HuH-7 (cell line): ENCODE results near the gene MRNIP.
A peak's percentile ranks its signal among the peaks of the same experiment; 100 is the strongest.

Experiments used
- DNase-seq: peaks from one replicate; pipeline ENCODE4 v3.0.0; 2011; ENCODE audit warnings: low spot score

Gene MRNIP

DNA sequence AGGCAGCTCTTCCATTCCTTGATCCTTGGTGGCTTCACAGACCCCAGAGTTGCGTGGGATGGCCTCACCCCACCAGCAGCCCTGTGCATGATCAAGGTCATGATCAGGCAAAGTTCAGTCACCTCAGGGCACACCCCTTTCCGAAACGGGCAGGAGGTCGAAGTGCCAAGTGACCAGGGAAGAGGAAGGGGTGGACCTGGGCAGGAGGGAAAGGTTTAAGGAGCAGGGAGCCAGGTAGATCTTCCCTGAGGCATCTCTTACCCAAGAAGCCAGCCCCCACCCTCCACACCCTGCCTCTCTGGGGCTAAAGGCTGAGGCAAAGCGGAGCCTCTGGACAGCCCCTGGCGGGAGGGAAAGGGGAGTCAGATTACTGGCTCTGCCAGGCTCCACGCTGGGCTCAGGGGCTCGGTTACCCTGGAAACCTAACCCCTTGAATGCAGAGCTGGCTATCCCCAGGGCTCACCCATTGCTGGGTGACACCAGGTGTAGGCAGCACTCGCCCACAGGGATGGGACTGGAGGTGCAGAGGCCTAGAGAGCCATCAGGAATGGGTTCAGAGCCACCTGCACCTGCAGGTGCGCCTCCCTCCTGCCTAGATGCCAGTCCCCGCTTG lies 55.6 kb downstream of the MRNIP start:
- no peak for DNase-seq

DNA sequence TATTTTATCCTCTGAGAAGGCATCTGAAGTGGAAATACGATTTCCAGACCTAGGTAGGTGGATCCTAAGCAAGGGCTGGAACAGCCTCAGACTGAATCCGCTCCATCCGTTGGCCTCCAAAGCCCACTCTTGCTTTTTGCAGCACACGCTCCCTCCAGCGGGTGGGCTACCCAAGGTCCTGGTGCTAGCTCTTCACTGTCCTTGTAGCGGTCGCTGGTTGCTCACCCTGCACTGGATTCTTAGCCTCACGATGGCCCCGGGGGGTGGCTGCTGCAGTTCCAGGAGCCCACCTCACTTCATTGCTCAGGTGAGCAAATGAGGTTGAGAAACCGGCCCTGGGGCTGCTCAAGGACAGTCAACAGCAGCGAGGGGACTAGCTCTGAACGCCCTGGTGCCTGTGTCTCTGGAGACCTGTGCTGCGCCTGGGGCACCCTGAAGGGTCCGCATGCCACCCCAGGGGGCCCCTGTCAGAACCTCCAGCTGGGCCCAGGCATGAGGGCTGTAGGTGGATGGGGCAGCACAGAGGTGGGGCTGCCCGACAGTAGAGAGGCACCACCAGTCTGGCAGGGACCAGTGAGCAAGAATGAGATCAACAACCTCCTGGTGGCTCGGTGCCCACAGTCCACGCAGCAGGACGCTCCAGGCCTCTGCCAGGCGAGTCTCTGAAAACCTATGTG lies 56.3 kb downstream of the MRNIP start:
- DNase-seq: no peak

DNA sequence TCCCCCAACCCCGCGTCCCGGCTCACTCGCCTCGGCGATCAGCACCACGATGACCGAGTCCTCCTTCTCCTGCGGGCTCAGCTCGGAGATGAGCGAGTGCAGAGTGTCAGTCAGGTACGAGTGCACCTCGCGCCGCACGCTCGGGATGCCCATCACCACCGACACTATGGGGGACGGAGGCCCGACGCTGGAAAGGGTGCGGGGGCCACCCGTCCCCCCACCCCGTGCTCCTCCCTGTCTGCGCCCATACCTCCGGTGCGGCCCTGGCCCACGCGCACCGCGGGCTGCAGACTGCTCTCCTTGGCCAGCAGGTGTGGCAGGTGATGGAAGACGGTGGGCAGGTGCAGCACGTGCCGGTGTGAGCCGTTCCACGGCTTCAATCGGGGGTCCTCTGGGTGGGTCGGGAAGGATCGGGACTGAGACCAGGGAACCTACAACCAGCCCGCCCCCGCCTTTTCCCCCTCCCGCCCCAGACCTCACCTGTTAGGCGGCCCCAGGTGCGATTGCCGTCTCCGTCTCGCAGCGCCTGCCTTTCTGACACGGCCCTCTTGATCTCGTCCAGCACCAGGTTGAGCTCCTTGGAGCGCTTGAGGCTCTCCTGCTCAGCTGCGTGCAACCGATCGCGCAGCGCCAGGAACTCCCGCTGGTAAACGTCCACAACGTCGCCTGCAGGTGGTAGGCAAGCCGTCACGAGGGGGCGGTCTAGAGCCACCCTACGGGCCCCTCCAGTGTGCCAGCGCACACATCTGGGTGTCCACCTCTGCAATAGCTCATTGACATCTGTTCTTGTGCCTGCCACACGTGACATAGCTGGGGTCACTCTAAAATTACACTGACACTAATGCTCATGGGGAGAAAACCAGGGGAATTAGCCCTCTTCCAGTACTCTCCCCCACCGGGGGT lies 57.1 kb downstream of the MRNIP start:
- peak; percentile 94 for DNase-seq

DNA sequence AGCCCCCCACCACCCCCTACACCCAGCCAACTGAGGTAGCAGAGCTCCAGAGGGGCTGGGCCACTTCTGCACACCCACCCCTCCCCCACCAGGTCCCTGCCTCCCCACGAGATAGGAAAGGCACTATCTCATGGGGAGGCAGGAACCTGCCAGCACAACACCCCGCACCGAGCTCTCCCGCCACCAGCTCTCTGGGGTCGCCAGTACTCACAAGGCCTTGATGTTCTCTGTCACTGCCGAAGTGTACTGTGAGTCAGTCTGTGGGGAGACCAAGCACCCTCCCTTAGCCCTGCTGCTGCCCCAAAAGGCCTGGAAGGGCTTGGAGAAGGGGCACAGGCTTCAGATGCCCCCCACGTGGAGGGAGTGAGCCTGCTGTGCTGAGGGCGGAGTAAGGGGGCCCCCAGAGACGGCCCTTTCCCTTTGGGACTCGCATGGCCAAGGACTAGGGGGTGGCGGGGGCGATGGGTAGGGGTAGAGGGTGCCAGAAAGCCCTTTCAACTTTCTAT lies 57.9 kb downstream of the MRNIP start:
- no peak for DNase-seq

DNA sequence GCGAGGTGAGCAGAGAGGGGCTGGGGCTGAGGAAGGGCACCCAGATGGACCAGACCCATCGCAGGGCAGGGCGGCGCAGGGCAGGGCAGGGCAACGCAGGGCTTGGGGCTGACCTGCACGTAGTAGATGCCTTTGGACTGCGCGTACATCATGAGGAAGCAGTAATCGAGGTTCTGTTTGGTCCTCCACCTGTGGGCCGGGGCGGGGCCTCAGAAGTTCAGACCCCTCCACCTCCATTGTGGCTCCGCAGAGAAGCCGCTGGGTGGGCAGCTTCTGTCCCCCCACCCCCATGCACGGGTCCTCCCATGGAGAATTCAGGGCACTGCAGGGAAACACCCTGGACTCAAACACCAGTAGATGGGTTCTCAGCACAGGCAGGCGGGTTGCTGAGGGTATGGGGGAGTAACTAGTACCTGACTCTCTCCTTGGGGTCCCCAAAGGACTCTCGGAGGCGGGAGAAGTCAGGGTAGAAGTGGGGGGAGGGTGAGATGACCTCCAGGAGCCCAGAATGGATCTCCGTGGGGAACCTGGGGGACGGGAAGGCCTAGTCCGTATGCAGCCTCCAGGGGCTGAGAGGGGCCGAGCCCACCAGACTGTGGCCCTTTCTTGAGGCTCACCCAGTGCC lies 58.4 kb downstream of the MRNIP start:
- no peak for DNase-seq

DNA sequence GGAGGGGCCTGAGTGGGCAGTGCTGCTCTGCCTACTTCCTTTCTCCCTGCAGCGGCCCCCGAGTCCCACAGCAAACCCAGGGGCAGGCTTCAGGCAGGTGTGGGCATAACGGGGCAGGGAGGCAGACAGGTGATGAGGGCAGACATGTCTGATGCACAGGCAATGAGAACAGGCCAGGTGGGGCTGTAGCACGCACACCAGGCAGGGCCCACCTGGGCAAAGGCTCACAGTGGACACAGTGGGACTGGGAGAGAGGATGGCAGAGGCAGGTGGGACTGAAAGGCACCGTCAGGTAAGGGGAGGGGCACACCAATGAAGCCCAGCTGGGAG lies 59.0 kb downstream of the MRNIP start:
- no peak for DNase-seq

DNA sequence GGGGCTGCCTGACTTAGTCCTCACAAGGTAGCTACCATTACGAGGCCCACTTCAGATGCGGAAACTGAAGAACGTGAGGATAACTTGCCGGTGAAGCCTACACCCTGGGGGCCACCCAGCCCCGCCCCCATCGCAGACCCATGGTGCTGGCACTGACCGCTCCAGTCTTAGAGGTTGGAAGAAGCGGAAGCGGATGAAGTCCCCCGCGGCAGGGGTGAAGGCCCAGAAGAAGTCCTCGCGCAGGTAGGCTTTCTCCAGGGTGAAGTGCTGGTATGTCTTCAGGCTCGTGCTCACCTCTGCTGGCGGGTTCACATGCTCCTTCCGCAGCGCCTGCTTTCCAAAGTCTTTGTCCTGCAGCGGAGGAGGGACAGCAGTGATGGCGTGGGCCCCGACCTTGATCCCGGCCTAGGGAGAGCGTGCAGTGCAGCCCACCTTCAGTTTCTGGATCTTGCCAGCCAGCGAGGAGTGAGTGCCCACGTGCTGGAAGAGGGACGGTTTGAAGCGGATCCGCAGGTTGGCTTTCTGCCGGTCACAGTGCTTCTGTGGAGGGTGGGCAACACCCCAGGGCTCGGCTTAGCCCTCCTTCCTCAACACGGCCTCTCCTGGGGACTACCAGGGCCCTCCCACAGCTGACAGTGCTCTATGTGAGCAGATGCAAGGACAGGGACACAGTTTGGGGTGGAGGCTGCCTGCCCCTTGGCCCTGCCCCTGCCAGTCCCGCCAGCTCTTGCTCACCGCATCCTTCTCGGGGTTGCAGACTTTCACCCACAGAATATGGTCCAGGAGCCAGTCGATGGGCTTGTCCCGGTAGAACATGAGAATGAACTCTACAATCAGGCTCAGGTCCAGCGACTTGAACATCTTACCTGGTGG lies 59.6 kb downstream of the MRNIP start:
- no peak for DNase-seq

DNA sequence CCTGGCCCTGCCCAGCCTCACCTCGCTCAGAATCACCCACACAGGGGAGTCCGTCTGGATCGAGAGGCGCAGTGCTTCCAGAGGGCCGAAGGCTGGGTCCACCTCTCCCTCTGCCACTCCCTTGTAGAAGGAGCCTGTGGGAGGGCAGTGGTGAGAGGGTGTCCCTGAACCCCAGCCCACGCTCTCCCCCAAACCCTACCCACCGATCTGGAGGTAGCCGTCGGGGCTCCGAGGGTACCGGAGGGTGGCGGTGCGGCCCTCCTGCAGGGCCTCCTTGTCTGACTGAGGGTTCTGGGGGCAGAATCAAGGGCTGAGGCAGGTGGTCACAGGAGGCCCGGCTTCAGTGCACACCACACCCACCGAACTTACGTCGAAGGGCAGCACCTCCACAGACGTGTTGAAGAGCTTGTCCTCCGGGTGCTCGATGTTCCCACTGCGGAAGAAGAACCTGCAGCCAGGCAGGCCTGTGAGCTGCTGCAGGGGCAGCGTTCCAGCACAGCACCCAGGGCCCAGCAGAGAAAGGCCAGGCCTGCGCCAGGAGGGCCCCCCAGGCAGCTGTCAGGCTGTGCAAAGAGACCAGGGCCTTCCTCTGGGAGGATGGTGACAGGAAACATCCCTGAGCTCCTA lies 60.4 kb downstream of the MRNIP start:
- no peak for DNase-seq

DNA sequence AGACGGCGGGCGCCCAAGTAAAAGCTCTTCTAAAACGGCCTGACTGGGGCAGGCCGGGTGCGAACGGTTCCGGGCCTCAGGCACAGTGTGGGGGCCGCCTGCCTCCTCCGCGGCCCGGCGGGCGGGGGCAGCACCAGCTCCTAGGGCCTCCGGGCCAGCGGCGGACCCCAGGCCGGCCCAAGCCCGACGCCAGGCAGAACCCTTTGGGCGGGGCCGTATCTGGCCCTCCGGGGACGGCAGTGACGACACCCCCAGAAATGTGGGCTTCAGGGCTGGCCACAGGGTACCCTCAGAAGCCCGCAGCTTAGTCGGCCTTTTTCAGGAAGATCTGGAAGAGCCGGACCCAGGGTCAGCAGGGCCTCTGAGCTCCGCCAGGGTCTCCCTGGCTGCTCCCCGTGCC lies 60.9 kb downstream of the MRNIP start:
- no peak for DNase-seq

DNA sequence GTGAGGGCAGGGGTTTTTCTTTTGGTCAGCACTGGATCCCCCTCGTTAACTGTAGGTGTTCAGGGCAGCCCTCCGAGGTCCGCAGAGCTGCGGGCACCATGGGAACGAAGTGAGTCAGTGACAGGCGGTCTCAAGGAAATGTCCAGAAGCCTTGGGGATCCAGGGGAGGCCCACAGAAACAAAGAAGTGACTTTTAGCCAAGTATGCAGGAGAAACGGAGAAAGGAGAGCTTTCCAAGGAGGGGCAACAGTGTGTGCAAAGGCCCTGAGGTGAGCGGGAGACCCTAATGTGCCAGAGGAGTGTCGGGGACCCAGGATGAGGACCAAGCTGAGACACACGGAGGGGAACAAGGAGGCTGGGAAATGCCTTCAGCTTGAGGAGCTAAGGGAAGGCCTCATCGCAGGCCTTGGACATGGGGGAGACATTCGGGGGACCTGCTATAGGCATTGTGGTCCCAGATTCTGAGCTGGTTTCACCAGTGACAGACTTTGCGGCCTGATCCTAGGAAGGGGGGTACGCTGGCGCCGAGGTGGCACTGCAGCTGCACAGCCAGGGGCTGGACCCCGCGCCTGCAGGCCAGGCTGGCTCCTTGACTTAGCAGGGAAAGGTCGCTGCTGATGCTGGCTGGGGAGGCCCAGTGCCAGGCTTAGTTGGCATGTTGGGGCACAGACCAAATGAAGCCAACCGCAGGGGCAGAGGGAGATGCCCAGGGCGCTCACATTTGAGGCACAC lies 61.6 kb downstream of the MRNIP start:
- DNase-seq: no peak

DNA sequence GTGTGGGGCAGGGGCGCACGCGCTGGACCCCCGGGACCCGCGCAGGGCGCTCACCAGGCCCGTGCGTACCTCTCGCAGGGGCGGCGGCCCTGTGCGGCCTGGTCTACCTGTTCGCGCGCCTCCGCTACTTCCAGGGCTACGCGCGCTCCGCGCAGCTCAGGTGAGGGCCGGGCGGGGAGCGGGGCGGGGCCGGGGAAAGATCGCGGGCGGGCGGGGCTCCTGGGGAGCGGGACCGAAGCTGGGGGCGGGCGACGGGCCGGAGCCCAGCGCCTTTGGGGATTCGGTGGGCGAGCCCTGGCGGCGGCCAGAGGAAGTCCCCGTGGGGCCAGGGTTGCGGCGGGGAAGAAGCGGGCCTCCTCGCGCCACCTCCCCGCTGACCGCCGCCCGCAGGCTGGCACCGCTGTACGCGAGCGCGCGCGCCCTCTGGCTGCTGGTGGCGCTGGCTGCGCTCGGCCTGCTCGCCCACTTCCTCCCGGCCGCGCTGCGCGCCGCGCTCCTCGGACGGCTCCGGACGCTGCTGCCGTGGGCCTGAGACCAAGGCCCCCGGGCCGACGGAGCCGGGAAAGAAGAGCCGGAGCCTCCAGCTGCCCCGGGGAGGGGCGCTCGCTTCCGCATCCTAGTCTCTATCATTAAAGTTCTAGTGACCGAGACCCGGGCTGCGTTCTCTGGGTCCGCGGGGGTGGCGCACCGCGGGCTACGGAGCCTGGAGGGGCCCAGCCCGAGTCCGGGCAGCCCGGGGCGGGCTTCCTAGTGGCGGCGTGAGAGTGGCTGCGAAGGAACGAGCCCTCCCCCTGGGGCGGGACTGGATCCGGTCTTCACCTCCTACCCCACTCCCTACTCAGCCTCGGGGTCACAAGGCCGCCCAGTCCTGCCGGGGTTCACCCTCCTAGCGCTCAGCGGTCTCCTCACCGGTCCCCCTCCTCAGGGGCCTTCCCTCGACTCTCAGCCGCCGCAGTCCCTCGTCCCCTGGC lies 62.5 kb downstream of the MRNIP start:
- peak; percentile 83 for DNase-seq

DNA sequence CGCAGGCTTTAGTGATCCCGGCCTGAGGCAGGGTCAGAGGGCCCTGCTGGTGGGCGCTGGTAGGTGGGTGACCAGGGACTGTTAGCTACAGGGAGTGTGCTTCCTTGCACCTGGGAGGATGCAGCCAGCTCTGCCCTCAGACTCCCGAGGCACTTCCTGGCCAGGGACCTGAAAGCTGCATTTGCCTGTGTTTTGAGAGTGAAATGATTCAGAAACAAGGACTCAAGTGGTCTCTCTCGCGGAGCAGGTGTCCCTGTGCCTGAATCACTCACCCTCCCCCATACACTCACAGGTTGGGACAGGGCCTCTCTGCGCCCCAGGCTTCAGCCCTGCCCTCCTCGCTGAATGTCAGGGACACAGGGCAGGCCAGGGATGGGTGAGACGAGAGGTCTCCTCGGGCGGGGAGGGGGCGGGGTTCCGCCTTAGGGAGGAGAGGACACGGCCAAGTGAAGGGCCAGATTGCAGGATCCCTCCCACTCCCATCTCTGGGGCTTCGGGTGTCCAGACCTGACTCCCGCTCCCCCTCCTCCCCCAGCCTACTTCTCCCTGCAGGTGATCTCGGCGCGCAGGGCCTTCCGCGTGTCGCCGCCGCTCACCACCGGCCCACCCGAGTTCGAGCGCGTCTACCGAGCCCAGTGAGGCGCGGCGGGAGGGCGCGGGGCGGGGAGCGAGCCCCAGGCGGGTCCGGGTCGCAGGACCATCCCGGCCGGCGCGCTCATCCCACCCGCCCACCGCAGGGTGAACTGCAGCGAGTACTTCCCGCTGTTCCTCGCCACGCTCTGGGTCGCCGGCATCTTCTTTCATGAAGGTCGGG lies 63.4 kb downstream of the MRNIP start:
- DNase-seq: no peak

DNA sequence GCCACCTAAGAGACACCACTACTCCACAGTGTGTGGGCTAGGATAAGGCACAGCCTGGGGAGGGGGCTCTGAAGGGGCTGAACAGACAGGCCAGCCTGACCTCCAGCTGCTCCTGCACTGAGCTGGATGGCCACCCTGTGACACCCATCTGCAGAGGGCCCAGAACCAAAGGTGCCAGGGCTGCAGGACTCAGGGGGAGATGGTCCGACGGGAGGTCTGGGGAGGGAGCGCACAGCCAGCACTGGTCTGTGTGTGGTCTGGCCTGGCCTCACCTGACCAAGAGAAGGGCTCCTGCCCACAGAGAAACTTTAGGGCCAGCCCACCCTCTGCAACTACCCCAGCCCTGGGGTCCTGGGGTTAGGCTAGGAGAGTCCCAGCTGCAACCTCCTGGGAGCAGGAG lies 64.0 kb downstream of the MRNIP start:
- no peak for DNase-seq

DNA sequence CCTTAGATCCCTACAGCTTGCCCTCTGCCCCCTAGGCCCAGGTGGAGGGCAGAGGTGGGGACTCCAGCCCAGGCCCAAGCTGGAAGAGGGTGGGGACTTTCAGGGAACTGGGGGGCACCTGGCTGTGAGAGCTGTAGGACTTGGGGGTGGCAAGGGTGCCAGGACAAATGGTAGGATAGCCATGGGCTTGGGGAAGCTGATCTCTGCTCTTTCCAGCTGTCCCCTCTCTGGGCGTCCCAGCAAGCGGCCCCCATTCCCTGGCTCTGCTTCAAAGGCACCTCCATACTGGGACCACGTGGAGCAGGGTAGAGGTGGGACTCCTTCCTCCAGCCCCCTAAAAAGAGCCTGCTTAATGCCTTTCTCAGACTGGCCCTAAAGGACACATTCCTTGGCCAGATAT lies 64.4 kb downstream of the MRNIP start:
- no peak for DNase-seq

DNA sequence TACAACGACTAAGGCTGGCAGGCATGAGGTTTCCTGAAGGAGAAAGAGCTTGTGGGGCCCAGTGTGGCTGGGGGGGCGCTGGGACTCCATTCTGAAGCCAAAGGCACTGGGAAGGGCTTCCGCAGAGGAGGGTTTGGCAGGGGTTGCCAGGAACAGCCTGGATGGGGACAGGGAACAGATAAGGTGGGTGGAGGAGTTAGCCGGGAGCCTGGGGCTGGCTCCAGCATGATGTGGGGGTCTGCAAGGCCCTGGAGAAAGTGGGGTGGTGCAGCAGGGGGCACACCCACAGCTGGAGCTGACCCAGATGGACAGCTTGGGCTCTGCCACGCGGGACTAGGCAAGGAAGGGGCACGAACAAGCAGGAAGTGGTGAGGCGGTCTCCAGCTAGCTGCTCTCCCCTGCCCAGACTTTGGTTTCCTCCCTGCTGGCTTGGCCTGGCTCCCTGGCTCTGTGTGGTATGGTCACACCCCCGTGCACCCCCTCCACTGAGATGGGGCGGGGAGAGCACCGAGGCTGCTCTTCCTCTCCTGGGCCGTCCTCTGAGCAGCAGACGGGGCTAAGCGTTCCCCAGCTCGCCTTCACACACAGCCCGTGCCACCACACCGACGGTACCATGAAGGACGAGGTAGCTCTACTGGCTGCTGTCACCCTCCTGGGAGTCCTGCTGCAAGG lies 65.0 kb downstream of the MRNIP start, which contains the start of gene LTC4S:
TSS of gene LTC4S (plus strand) at position 519 of the 672 bp plus-strand sequence. CDS start at position 614, 95 bp downstream.
- DNase-seq: no peak

DNA sequence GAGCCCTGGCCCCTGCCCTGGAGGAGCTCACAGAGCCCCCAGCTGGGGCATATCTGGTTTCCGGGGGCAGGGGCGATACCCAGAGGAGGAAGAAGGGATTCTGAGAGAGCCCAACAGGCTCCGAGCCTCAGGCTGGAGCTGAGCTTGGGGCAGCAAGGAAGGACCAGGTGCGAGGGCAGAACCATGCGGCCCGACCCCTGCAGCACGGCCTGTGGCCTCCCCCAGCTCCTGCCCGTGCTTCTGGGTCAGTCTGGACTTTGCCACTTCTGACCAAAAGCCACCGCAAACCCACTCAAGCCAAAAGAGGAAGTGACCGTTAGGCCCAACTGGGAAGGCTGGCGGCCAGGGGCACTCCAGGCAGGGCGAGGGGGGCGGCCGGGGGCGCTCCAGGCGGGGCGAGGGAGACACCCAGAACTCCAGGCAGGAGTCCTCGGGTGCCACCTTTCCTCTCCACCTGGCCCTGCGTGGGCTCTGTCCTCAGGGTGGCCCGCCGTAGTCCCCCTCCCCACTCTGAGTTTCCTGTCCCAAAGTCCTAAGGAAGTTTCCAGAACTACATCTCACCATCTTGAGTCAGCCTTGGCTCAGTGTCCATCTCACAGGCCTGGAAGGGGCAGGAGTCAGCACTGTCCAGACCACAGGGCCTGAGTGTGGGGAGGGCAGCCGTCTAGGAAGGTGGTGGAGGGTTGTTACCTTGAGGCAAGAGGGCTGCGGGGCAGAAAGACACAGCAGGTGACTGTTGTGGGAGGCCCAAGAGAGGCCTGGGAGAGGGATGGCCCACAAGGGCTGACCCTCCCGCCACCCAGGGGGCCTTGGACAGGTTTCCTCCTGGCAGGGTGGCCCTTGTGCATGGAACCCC lies 65.8 kb downstream of the MRNIP start:
- no peak for DNase-seq
